Activated naive CD8-positive, alpha-beta T cell treated with anti-CD3 and anti-CD28 coated beads, Interleukin-2, amount 50 U/mL, for 16 hours (primary cell): ENCODE measurements around the gene SH3BP5.
"Not testable (repeated sequence)": the region's sequence is repeated elsewhere in the genome, so short reads cannot be mapped to it uniquely, and the experiment has no call there.

Experiments
- DNase-seq: peaks from one replicate; pipeline ENCODE4 v3.0.0-alpha.2; 2020; ENCODE audit warnings: low read depth, low spot score

SH3BP5 gene, protein sequence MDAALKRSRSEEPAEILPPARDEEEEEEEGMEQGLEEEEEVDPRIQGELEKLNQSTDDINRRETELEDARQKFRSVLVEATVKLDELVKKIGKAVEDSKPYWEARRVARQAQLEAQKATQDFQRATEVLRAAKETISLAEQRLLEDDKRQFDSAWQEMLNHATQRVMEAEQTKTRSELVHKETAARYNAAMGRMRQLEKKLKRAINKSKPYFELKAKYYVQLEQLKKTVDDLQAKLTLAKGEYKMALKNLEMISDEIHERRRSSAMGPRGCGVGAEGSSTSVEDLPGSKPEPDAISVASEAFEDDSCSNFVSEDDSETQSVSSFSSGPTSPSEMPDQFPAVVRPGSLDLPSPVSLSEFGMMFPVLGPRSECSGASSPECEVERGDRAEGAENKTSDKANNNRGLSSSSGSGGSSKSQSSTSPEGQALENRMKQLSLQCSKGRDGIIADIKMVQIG

DNA sequence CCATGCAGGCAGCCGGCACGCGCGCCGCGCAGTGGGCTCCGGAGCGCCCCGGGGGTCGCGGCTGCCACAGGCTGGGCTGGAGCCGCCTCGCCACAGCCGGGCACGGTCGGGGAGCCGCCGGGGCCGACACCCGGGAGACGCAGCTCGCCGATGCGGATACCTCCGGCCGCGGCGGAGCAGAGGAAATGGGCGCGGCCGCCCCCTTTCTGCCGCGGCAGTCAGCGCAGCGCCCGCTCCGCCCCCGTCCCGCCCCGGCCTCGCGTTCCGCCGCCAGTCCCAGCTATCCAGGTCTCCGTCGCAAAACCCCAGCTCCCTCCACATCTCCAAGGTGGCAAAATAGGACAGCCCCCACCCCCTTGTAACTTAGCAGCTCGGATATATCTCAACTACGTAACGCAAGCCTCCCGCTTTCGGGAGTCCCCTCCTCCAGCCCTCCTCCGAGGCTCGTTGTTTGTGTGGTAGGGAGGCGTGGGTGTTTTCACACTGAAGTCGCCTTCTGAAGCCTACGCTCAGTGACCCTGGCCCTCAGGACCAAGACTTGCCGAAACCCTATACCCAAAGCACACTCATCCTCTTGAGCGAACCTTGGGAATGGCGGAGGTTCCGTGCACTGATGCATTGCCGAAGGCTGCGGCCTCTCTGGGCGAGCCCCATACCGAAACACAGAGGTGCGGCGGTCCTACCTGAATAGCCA, at the start of gene SH3BP5:
Gene SH3BP5 (minus strand): TSS at position 182 of the 694 bp plus-strand sequence. CDS start 178 bp downstream, at position 4.
- peak; percentile 34 for DNase-seq

DNA sequence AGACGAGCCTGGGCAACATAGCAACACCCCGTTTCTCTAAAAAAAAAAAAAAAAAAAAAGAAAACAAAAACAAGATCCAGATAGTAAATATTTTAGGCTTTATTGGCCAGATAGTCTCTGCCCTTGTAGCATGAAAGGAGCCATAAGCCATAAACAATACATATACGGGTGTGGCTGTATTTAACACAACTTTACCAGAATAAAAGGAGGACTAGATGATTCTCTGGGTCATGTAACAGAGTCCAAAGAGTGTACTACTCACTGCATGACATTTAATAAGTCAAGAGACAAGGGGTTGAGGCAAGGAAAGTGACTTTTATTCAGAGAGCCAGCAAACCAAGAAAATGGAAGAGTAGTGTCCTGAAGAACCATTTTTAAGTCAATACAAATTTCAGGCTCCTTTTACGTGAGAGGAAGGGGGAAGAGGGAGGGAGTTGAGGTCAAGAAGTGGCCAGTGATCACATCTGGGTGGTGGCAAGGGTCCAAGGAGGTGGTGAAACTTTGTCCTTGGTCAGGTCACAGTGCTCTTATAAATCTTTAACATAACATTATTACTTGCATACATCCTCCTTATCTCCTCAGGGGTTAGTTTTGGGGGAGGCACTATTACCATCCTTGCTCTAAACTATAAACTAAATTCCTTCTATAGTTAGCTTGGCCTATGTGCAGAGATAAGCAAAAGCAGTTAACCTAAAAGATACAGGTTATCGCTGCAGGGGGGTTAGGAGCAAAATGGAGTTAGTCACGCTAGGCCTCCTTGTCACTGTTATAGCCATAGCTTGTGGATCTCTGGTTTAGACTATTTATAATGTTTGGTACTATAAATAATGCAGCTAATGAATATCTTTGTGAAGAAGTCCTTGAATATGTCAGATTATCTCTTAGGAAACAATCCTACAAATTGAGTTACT, 48.8 kb upstream of the SH3BP5 start:
- no peak for DNase-seq

DNA sequence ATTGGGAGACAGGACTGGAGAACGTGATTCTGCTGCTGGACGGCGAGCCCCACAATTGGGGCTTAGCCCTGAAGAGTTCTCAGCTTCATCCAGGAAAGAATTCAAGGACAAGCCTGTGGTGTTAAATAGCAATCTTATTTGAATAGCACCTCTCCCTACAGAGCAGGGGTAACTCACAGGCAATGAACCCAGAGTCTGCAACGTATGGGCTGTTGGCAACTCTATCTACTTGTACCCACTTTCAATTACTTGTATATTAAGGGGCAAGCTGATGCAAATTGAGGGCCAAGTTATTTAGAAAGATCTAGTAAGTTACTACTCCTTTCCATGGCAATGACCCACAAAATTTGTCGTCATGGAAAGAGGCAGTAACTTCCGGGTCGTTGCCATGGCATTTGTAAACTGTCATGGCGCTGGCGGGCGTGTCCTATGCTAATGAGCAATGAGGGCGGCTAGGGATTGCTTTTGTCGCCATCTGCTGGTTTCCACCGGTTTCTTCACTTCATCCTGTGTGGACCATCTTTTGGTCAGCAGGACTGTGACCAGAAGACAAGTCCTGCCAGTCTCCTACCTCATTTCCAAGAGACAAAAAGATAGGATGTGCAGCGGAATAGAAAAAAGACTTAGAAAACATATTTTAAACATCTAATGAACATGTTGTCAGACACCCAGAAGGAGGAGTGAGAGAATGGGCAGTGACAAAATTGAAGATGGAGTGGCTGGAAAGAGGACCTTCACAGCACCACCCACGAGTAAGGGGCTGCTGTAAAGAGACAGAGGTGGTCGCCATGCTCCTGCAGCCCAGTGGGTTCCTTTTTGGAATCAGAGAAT, 45.8 kb upstream of the SH3BP5 start:
- peak; percentile 84 for DNase-seq

DNA sequence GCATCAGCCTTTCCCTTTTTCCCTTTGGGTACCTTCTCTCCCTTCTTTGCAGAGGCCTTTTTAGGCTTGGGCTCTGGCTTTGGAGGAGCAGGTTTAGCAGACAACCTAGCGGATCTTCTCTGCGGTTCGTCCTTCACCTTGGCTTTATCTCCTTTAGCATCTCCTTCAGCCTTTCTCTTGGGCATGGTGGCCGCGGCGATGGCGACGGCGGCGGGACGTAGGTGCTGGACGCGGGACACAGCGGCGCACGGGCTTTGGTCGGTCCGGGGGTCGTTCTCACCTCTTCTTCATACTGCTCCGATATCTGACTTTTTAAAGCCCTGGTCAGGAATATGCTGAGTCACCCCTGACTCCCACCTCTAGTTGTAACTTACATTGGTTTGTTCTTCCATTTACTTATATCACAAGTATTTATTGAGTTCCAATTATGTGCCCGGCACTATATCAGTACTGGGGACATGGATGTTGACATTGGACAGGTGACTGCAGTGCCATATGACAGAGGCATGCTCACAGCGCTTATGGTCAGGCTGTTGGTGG, 43.1 kb upstream of the SH3BP5 start:
- DNase-seq = no peak

DNA sequence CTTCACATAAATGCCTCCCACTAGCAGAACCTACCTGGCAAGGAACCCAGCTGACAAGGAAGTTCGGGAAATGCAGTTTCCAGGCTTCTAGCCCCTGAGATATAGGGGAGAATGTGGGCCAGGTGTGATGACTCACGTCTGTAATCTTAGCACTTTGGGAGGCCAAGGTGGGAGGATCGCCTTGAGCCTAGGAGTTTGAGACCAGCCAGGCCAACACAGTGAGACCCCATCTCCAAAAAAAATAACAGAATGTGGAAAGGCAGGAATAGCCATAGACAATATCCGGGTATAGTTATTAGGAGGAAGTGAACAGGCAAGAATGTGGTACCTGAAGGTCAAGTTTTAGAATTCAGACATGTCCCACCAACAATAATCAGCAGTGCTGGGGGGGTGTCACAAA, 40.5 kb upstream of the SH3BP5 start:
- no peak for DNase-seq

DNA sequence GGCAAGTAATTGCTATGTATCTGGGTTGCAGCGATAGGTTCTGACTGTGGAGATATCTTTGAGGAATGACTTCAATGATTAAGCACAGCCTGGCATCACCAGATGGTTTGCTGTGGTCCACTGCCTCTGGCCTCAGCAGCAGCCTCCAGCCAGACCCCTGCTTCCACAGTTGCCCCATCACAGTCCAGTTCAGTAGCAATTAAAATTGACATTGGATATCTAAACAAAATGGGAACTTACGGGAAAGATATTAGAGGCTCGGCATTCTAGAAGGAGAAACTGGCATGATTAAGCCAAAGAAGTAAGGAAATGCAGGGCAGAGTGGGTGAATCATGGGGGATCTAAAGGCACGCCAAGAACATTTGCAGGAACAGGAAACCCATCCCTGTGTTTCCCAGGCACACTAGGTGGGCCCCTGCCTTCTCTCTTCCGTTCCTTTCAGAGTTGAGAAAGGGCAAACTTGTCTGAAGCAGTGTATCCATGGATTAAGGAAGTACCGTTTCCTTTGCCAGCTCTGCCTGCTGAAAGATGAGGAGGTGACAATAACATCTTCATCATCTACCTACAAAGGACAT, 36.3 kb upstream of the SH3BP5 start:
- DNase-seq = no peak

DNA sequence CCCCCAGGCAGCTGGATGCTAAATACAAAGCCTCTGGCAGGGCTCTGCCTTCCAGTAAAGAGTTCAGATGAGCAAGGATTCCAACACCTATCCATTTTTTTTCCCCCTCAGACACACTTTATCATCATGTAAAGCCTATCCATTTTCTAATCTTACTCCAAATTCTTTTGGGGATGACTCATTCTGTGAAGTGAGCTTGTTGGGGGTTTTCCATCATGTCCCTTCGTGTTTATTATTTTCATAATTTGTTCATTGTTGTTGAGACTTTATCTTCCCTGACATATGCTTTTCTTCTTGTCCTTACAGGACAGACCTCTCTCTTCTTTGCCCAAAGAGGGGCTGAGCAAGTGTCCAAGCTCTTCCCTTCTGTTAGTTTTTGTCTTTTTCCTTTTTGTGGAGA, 34.7 kb upstream of the SH3BP5 start:
- DNase-seq = no peak

DNA sequence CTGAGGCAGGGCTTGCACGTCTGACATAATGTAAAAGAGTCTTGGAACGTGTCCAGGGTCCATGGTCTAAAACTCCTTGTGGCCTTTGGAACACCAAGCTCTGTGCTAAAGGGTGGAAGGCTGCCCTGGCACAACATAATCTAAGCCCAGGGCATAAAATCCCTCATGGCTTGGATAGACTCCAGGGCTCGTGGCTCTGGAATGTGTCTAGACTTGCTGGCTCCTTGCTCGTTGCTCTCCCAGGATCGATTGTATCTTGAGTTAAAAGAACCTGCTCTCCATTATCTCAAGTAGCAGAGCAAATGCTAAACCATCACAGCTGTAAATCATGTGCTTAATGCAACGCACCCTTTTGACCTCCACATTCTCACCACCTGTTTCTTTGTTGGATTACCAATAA, 31.7 kb upstream of the SH3BP5 start:
- not testable (repeated sequence) for DNase-seq

DNA sequence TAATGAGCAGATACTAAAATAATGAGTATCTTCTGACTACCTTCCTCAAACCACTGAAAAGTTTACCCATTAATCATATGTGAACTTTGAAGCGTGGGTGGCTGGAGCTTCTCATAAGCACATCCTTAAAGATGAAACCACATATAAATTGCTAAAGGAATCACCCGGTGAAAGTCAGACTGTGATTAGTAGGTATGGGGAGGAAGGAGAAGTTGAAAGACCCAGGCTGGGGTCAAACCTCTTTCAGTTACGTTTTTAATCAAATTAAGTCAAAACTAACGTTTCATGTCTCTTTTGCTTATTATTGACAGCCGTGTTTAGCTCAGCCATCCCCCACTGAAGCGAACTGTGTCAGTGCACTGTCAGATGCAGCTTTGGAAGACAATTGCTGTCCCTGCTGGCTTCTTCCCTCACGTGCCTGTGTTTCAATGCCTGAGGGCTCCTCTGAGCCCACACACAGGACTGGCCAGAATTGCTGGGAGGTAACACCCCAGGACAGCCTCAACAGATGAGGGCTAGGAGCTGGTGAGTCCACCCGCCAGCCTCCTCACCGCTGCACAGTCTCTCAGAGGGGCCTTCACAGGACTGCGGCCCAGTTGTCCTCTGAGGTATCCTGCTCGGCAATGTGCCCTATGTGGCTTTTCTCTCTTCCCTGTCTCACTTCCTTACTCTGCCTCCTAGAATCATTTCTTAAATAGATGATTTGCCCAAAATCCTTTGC, 29.3 kb upstream of the SH3BP5 start:
- no peak for DNase-seq

DNA sequence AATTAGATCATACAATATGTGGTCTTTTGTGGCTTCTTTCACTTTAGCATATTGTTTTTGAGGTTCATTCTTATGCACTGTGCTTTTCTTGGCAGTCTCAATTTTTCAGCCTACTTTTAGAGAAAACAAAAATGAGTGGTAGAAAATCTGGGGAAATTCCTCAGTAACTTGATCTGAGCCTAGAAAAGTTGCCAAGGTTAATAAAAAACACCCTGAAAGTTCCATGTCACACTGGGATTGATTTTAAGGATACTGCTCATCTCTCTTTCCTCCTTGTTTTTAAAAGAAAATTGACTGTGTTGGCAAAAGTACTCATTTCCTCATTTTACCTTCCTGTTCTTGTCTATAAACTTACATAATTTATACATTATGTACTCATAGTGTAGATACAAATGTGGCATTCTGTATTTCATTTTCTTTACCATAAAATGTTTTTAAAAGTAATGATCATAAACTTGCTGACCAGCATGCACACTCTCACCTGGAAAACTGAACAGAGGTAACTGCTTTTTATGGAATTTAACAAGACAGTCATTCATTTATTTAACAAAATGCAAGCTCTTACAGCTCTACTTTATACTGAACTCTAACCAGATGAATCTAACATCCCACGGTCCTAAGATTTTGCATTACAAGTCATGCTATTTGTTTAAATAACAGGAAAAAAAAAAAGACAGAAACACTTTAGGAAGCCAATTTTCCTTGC, 28.6 kb upstream of the SH3BP5 start:
- no peak for DNase-seq

DNA sequence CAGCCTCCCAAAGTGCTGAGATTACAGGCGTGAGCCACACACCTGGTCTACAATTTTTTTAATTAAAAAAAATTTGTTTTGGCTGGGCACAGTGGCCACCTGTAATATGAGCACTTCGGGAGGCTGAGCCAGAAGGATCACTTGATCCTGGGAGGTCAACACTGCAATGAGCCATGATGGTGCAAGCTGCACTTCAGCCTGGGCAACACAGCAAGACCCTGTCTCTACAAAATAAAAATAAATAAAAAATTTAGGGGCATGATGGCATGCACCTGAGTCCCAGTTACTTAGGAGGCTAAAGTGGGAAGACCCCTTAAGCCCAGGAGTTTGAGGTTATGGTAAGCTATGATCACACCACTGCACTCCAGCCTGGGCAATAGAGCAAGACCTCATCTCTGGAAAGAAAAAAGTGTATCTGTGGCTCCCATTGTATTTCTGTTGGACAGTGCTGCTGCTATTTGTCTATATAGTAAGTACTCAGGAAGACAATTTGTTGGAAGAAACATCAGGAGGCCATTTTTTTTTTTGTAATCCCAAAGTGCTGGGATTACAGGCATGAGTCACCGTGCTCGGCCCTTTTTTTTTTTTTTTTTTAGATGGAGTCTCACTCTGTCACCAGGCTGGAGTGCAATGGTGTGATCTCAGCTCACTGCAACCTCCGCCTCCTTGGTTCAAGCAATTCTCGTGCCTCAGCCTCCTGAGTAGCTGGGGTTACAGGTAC, 27.5 kb upstream of the SH3BP5 start:
- no peak for DNase-seq

DNA sequence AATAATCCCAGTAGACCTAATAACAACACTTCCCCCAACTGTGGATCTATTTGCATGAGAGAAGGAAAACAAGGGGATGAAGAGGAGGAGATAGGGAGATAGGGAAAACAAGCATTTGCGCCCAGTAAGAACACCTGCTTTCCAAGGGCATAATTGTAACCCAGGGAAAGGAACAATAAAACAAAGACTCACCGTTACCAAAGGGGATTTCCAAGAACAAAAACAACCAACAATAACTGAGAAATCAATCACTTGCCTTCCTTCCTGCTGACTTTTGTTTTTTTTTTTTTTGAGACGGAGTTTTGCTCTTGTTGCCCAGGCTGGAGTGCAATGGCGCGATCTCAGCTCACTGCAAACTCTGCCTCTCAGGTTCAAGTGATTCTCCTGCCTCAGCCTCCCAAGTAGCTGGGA, 24.3 kb upstream of the SH3BP5 start:
- not testable (repeated sequence) for DNase-seq

DNA sequence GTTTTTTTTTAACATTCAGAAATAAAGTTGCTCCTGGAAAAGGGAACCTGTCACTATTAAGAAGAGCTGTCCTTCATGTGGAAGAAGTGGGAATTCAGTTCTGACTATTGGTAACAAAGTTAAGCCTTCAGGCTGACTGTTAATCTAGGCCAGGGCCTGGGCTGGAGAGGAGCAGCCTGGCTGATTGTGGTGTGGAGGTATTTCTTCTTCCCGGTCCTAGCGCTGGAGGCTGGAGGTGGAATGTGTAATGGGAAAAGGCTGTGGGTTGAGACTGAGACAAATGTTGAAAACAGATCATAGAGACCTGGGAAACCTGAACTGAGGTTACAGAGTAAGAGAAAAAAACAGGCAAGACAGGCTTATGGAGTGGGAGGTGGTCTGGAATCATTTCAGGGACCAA, 23.8 kb upstream of the SH3BP5 start:
- no peak for DNase-seq

DNA sequence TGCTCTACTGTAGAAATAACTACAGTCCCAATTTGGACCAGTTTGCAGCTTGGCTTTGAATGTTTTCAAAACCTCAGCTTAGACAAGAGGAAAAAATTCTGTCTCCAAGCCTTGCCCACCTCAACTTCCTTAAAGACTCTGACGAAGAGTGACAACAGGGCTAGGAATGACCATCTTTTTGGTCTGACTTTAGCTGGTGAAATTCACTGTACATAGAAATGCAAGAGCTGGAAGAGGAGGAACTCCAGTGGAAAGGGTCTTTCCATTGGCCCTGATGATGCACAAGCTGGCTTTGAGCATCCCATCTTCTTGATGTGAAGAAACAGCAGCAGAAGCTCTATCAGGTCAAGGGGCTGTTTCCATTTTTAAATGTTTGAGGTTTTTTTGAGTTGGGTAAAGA, 22.7 kb upstream of the SH3BP5 start:
- DNase-seq = no peak

DNA sequence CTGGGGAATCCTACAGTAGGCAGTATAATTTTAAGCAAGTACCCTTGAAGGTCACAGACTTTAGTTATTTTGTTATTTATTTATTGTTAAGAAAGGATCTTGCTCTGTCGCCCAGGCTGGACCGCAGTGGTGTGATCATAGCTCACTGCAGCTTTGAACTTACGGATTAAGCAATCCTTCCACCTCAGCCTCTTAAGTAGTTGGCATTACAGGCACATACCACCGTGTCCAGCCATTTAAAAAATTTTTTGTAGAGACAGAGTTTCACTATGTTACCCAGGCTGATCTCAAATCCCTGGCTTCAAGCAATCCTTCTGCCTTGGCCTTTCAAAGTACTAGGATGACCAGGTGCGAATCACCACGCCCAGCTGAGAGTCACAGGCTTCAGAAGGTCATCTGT, 22.1 kb upstream of the SH3BP5 start:
- no peak for DNase-seq

DNA sequence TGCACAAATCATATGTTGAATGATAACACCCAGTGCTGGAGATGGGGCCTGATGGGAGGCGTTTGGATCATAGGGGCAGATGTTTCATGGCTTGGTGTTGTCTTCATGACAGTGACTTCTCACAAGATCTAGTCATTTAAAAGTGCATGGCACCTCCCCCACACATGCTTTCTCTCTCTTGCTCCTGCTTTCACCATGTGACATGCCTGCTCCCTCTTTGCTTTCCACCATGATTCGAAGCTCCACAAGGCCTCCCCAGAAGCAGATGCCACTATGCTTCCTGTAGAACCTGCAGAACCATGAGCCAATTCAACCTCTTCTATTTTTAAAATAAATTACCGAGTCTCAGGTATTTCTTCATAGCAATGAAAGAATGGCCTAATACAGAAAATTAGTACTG, 17.8 kb upstream of the SH3BP5 start:
- no peak for DNase-seq

DNA sequence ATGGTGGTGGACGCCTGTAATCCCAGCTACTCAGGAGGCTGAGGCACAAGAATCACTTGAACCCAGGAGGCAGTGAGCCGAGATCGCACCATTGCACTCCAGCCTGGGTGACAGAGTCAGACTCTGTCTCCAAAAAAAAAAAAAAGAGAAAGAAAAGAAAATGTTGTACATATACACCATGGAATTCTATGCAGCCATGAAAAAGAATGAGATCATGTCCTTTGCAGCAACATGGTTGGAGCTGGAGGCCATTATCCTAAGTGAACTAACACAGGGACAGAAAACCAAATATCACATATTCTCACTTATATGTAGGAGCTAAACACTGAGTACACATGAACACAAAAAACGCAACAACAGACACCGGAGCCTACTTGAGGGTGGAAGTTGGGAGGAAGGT, 17.1 kb upstream of the SH3BP5 start:
- DNase-seq = not testable (repeated sequence)

DNA sequence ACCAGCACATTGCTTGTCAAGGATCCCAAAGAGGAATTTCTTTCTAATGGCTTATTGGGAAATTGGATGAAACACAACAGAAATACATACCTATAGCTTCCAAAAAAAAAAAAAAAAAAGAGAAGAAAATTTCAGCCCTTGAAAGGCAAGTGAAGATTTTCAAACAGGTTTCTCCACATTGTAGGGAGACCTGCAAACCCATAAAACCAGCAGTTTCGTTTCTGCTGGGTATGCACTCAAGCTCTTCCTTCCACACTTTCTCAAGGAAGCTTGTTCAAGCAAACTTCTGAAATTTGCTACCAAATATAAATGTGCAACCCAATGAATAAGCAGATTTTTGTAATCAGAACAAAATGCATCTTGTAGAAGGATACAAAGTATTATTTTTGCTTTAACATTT, 15.9 kb upstream of the SH3BP5 start:
- no peak for DNase-seq

DNA sequence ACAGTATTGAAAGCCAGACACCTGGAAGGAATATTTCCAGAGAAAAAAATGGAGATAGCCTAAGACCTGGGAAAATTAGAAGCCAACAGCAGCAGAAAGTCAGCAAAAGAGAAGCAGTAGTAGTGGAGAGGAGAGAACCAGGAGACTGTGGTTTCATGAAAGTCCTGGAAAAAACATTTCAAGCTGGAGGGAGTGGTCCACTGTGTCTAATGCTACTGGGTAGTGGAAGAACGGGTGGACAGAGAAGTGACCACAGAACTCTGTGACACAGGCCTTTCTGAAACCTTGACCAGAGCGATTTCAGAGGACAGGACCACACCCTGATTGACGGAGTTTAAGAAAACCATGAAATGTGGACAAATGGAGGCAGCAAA, 15.3 kb upstream of the SH3BP5 start:
- DNase-seq = no peak
